Activated CD4-positive, alpha-beta T cell treated with anti-CD3 and anti-CD28 coated beads, Interleukin-2, Interleukin-6, amounts not matched to agents 100 ng/mL and 50 ng/mL, durations not matched to agents 16 hours and 8 hours (primary cell): ENCODE results near the gene PRICKLE3.
"Not testable (repeated sequence)": the region's sequence is repeated elsewhere in the genome, so short reads cannot be mapped to it uniquely, and the experiment has no call there.

Source experiments
- DNase-seq: peaks from one replicate; pipeline ENCODE4 v3.0.0-alpha.2; 2020

Gene PRICKLE3

DNA sequence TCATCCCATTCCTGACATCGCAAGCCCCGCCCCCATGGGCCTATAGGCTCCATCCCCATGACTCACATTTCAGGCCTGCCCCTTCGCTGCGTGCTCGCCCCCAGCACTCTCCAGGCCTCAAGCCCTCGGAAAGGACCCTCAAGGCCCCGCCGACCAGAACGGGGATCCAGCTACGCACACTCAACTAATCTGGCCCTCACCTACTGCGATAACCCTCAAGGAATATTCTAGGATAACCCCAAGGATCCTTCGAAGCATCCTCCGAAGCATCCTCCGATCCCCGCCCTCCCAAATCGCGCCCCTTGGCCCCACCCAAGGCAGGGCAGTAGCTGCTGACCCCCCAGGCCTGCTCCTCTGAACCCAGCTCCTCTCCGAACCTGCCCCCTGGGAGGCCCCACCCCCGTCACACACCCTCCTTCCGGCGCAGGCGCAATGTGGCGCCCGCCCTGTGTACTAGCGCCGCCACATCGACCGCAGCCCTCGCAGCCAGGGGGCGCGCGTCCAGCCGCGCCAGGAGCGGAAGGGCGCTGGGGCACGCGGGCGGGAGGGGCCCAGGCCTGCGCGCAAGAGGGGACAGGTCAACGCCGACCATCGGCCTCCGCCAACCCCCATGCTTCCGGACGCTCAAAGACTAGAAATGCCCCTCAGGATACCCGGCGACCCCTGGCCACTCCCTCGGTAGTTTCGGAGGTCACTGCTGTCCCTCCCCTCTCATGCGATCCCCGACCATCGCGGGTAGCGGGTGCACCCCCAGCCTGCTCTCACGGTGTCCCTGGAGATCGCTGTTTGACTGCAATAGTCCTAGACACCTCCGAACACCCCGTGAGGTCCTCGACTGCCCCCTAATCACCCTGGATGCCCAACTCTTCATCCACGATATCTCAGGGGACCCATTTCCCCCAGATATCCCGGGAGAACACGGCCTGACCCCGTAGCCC lies 30.0 kb downstream of the PRICKLE3 start:
- DNase-seq = peak; percentile 89

DNA sequence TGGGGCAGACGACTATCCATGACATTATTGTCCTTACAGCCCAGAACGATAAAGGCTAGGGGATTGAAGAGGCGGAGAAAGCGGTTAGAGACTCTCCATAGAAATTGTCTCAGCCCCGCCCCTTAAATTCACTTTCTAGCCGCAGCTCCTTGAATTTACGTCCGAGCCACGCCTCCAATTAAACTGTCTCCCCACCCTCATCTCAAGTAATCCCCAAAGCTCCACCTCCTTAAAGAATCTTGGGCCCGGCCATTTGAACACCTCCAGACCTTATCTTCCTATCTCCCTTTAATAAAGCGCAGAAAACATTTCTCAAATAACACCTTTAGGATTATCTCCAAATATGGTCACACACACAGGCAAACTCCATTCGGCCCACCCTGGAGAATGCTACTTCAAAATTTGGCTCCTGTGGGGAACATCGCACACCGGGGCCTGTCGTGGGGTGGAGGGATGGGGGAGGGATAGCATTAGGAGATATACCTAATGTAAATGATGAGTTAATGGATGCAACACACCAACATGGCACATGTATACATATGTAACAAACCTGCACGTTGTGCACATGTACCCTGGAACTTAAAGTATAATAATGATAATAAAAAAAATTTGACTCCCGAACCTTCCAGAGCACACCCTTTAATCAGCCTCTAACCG lies 30.8 kb downstream of the PRICKLE3 start:
- DNase-seq = peak; percentile 59

DNA sequence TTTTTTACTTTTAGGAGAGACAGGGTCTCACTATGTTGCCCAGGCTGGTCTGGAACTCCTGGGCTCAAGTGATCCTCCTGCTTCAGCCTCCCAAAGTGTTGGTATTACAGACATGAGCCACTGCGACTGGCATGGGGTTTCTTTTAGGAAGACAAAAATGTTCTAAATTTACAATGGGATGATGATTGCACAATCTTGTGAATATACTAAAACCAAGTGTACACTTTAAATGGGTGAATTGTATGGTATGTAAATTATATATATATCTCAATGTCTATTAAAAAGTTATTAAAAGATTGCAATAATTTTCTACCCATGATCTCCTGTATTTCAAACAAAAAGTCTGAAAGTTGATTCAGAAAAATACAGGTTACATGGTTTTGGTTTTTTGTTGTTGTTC lies 32.7 kb downstream of the PRICKLE3 start:
- DNase-seq = no peak

DNA sequence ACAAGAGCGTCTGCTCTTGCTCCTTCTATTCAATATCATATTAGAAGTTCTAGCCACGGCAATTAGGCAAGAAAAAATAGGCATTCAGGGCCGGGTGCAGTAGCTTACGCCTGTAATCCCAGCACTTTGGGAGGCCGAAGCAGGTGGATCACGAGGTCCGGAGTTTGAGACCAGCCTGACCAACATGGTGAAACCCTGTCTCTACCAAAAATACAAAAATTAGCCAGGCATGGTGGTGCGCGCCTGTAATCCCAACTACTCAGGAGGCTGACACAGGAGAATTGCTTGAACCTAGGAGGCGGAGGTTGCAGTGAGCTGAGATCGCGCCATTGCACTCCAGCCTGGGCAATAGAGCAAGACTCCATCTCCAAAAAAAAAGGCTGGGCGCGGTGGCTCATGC lies 36.9 kb downstream of the PRICKLE3 start:
- DNase-seq = not testable (repeated sequence)

DNA sequence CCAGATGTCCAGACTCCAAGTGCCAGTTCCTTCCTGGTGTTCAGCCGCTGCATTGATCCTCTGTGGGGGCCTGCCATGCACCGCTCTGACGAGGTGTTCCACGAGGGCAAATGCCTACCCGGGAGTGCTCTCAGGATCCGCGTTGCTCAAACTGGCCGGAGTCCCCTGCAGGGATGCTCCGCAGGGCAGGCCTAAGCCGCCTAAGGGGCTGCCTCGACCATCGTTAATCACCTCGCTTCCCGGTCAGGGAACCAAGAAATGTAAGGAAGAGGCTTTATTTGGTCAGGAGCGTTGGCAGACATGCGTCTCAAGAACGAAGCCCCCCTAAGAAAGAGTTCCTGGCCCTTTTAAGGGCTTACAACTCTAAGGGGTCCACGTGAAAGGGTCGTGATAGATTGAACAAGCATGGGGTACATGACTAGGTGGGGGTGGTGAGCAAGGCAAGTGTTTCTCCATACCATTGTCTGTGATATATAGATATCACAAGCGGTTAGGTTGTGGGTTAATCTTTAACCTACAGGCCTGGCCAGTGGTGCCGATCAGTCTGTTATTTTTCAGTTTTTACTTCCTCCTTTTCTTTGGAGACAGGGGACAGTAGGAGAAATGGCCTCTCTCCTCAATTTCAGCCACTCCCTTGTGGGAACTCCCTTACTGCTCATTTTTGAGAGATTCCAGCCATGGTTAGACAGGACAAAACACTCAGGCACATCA lies 37.6 kb downstream of the PRICKLE3 start:
- DNase-seq = not testable (repeated sequence)

DNA sequence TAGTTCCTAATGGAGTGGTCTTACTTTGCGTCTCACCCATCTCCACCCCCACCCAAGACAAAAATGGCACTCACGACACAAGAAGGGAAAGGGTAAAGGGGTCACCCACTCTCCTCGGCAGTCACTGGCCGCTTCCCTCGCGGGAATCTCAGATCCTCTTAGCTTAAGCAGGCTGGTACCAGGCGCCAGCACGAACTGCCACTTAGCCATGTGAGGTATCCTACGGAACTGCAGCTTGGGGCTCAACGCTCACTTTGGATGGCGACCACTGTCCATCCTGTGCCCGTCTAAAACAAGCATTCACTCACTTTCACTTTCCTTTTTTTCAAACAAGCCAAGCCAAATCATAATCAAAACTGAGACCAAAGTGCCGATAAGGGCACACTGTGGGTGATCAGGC lies 38.2 kb downstream of the PRICKLE3 start:
- DNase-seq = no peak

DNA sequence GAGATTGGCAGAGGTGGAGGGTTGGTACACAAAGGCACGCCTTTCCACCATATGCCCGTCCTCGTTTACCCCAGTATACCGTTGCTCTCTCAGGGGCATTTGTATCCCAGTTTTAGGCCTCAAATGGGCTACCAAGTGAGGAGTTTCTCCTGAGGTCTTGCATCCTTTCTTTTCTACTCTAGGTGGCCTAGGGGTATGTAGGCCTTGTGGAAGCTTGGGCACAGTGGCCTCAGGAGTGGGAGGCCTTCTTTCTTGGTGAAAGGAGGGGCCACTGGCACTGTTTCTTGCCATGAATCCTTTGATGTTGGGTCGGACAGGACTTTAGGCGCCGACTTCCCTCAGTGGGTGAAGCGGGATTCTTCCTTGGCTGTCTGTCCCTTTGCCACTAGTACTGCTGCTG lies 38.9 kb downstream of the PRICKLE3 start:
- no peak for DNase-seq

DNA sequence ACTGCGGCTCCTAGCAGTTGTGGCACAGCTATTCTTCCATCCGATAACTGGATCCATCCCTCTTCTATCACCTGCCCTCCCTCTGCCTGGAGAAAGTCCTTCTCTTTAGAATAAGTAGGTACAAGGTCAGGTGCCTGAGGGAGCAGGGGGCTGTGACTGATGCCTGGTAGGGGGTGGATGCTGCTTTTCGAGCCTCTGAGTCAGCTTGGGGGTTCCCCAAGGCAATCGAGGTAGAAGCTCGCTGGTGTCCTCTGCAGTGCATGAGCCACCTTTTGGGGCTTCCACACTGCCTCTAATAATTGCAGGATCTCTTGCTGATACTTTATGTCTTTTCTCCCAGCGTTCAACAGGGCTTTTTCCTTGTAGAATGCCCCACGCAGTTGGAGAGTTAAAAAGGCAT lies 43.0 kb downstream of the PRICKLE3 start:
- DNase-seq = not testable (repeated sequence)

DNA sequence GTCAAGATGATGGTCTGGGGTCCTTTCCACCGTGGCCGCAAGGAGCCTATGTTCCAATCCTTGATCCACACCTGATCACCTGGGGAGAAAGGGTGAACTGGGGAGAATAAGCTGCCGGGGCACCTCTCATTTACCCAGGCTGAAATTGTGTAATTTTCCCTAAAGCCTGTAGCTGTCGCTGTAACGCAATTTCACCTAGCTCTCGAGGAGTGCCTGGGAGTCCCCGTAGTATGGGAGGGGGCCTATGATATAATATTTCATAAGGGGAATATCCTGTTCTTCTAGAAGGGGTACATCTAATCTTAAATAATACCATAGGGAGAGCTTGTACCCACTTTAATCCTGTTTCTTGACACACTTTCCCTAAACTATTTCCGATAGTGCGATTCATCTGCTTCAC lies 43.9 kb downstream of the PRICKLE3 start:
- peak; percentile 21 for DNase-seq

DNA sequence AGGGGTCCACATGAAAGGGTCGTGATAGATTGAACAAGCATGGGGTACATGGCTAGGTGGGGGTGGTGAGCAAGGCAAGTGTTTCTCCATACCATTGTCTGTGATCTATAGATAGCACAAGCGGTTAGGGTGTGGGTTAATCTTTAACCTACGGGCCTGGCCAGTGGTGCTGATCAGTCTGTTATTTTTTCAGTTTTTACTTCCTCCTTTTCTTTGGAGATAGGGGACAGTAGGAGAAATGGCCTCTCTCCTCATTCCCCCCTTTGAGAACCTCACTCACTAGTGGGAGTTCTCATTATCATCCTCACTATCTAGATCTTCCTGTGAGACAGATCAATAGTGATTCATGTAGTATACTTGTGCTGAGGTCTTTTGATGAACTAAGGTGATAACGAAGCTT lies 46.5 kb downstream of the PRICKLE3 start:
- no peak for DNase-seq

DNA sequence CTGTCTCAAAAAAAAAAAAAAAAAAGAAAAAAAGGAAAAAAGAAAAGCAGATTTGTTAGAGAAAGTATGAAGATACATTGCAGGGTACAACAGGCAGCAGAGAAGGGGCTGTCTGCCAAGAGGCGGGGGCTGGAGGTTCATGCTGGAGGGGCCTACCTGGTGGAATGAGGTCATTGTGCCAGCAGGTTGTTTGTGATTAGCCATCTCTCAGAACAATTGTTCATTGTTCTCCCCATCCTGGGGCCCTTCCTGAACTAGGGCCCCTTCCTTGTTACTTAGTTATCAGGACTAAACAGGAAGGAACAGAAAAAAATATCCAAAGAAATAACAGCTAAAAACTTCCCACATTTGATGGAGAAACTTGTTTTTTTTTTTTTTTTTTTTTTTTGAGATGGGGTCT lies 48.7 kb downstream of the PRICKLE3 start:
- no peak for DNase-seq

DNA sequence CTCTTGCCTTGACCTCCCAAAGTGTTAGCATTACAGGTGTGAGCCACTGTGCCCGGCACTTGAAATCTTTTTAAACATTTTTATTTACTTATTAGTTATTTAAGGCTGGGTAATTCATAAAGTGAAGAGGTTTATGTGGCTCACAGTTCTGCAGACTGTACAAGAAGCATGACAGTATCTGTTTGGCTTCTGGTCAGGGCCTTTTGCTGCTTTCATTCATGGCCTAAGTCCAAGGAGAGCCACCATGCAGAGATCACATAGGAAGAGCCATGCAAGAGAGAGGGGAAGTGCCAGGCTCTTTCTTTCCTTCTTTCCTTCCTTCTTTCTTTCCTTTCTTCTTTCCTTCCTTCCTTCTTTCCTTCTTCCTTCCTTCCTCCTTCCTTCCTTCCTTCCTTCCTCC lies 52.4 kb downstream of the PRICKLE3 start:
- DNase-seq = no peak

DNA sequence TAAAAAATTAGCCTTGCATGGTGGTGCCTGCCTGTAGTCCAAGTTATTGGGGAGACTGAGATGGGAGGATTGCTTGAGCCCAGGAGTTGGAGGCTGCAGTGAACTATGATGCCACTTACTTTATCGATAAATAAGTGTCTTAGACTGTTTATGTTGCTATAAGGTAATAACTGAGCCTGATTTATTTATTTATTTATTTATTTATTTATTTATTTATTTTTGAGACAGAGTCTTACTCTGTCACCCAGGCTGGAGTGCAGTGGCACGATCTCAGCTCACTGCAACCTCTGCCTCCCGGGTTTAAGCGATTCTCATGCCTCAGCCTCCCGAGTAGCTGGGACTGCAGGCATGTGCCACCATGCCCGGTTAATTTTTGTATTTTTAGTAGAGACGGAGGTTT lies 53.9 kb downstream of the PRICKLE3 start:
- DNase-seq = not testable (repeated sequence)

DNA sequence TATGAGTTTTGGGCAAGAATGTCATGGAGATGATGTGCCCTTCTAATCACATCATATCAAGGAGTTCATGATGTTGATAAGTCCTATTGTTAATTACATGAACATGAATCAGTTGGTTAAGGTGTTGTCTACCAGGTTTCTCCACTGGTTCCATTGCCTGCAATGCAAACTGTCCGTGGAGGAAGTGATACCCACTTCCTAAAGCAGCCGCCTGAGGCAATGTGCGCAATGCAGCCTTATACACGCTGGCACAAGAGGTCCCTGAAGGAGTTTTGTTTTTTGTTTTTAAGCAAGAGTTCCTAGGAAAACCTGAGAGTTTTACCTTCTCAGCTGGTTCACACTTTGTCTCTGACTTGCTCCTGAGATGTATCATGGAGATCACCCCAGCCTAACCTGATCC lies 56.7 kb downstream of the PRICKLE3 start:
- no peak for DNase-seq

DNA sequence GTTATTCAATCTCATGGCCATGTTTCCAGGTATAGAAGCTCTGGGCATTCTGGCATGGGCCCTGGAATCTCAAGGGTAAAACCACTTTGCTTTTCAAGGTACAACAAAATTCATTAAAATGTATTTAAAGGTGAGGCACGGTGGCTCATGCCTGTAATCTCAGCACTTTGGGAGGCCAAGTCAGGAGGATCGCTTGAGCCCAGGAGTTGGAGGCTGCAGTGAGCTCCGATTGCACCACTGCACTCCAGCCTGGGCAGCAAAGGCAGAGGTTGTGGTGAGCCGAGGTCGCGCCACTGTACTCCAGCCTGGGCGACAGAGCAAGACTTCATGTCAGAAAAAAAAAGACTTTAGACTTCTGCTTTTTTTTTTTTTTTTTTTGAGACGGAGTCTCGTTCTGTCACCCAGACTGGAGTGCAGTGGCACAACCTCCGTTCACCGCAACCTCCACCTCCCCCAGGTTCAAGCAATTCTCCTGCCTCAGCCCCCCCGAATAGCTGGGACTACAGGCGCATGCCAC lies 58.4 kb downstream of the PRICKLE3 start:
- DNase-seq = not testable (repeated sequence)
